Lower lobe of right lung (tissue), 2 donors: ENCODE measurements around the gene YTHDF1. TPM values are rescaled to one million over a fixed set of nuclear protein-coding genes. Genes with fewer than 3 reads are reported as not detected.

Source experiments
- ATAC-seq, 2 donors: fragments of 200-7000 bp; cut with Tn5 transposase; one replicate each; pipeline ENCODE4 v1.9.1; 2020 to 2022; ENCODE audit warnings: mild to moderate bottlenecking in 2 of 2, moderate library complexity in 2 of 2
- DNase-seq: peaks from one replicate; pipeline ENCODE4 v3.0.0-alpha.2; 2020
- H3K27ac ChIP-seq: fragments of 200-600 bp; one replicate; pipeline ENCODE4 v1.8.0; 2022
- H3K27me3 ChIP-seq: fragments of 200-600 bp; one replicate; pipeline ENCODE4 v1.8.0; 2022; ENCODE audit warnings: low read depth
- H3K36me3 ChIP-seq: fragments of 200-600 bp; one replicate; pipeline ENCODE4 v1.8.0; 2022; ENCODE audit warnings: mild to moderate bottlenecking
- H3K4me1 ChIP-seq: fragments of 200-600 bp; one replicate; pipeline ENCODE4 v1.8.0; 2022
- H3K4me3 ChIP-seq: fragments of 200-600 bp; one replicate; pipeline ENCODE4 v1.8.0; 2022; ENCODE audit warnings: mild to moderate bottlenecking
- H3K9me3 ChIP-seq: fragments of 200-600 bp; one replicate; pipeline ENCODE4 v1.8.0; 2022
- intact Hi-C: fragments of 100-400 bp; cut with DNase I; formaldehyde crosslinking; loops from one replicate; pipeline ENCODE4 v1.11.0; 2022
- total RNA-seq: library from RNA; stranded (reverse); fragmentation: NEBNext Ultra II Directional; extraction: Animal tissue kit (Norgen Biotek cat#: 25700); gene quantifications from one replicate; pipeline ENCODE4 v1.2.1, GENCODE V29; 2021
- TF ChIP-seq, protein P1 (sequence below): fragments of 200-600 bp; IDR thresholded peaks from one replicate; pipeline ENCODE4 v1.8.0; 2022; ENCODE audit warnings: antibody characterized with exemption, mild to moderate bottlenecking
- donor health status: DM: no; HTN: yes; CAD: no; lungs with severe emphysema.

The YTHDF1 gene
- total RNA-seq, 1 donor from 2014 or later: 33.4 TPM

DNA sequence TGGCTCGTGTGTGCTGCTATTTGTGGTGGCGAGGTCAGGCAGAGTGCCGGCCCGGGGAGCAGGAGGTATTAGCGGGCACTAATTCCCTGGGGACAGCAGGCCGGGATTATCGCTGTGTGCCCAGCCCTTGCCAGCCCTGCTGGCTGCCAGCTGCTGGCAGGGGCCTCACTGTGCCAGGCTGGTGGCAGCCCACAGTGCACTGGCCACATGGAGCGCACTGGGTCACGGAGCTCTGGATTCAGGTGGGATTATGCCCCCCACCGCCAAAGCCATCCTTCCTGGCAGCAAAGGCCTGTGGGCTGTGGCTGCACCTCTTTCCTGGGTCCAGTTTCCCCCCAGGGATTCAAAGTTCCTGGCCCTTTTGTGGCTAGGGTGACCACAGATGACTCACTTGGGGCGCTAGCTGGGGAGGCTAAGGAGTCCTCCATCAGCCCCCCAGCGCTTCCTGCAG is 59.7 kb downstream of the YTHDF1 start:
- no peaks in the 10 kb centered on the region for H3K4me1 ChIP-seq
- no peaks in the 10 kb centered on the region for H3K9me3 ChIP-seq
- peaks cover 62% of the 10 kb centered on the region for H3K27me3 ChIP-seq
- ATAC-seq (no peak), DNase-seq (no peak)
- H3K36me3 ChIP-seq: no peaks in the 10 kb centered on the region
- H3K4me3 ChIP-seq: no peak overlapping the region
- no peak overlapping the region for H3K27ac ChIP-seq
- TF ChIP-seq, protein P1, sequence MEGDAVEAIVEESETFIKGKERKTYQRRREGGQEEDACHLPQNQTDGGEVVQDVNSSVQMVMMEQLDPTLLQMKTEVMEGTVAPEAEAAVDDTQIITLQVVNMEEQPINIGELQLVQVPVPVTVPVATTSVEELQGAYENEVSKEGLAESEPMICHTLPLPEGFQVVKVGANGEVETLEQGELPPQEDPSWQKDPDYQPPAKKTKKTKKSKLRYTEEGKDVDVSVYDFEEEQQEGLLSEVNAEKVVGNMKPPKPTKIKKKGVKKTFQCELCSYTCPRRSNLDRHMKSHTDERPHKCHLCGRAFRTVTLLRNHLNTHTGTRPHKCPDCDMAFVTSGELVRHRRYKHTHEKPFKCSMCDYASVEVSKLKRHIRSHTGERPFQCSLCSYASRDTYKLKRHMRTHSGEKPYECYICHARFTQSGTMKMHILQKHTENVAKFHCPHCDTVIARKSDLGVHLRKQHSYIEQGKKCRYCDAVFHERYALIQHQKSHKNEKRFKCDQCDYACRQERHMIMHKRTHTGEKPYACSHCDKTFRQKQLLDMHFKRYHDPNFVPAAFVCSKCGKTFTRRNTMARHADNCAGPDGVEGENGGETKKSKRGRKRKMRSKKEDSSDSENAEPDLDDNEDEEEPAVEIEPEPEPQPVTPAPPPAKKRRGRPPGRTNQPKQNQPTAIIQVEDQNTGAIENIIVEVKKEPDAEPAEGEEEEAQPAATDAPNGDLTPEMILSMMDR: no peak
- intact Hi-C loops: no loop called here

DNA sequence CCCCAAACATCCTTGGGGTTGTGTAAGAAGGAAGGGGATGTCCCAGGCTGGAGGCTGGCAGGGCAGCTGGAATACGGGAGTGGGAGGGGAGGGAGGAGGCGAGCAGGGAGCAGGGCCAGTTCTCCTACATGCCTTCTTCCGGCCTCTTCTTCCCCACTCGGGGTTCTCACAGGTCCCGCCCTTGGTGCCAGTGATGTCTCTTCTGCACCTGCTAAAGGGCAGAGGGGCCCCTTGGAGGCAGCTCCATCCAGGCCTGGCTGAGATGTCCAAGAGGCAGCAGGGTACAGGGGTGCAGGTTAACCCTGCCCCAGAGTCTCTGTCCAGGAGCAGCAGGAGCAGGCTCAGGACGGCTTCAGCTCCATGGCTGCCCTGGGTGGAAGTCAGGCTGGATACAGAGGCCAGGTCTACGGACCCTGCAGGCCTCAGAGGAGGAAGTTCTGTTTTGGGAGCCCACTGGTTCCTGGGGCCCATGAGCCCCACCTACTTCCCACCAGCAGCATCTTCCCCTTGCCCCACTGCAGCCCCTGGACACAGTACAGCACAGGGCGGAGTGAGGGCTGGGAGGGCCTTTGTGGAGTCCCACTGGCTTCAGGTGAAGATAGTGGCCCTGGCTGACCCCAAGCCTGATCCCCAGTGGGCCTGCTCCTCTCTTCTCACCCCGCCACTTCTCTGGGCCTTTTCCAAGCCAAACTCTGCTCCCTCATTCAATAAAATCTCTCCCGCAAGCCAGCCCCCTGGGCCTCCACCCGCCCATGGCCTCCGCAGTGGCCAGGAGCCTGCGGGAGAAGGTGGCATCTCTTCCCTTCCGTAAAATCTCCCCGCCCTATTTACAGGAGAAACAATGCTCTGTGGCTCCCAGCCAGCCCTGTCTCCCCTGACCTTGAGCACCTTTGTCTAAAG is 60.4 kb downstream of the YTHDF1 start:
- intact Hi-C loops: no loop called here

DNA sequence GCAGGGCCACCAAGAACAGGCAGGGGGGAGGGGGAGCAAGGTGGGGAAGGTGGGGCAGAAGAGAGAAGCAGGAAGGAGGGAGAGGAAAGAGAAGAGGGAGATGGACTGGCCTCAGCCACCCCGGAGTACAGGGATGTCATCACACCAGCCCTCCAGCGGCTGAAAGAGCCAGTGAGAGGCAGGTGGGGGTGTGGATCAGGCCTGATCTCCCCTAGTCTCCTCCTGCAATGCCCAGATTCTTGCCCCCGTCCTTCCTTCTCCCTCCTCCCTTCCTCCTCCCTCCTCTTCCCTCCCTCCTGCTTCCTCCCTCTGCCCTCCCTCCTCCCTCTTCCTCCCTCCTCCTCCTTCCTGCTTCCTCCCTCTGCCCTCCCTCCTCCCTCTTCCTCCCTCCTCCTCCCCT is 61.5 kb downstream of the YTHDF1 start:
- Histone ChIP-seq H3K9me3 (no peaks in the 10 kb centered on the region), H3K27me3 (peaks cover 64% of the 10 kb centered on the region), H3K4me1 (no peaks in the 10 kb centered on the region), H3K4me3 (no peak overlapping the region), H3K27ac (no peak overlapping the region), H3K36me3 (no peaks in the 10 kb centered on the region)
- TF ChIP-seq, protein P1: no peak
- DNase-seq: no peak
- intact Hi-C loops: no loop called here
- no peak for ATAC-seq

More for the DNA sequence above, 60.4 kb downstream of the YTHDF1 start:
- H3K4me1 ChIP-seq: no peaks in the 10 kb centered on the region
- DNase-seq (no peak), ATAC-seq (no peak)
- H3K36me3 ChIP-seq: no peaks in the 10 kb centered on the region
- no peak overlapping the region for H3K27ac ChIP-seq
- TF ChIP-seq, protein P1: no peak
- no peak overlapping the region for H3K4me3 ChIP-seq
- H3K9me3 ChIP-seq: no peaks in the 10 kb centered on the region
- H3K27me3 ChIP-seq: peaks cover 62% of the 10 kb centered on the region

DNA sequence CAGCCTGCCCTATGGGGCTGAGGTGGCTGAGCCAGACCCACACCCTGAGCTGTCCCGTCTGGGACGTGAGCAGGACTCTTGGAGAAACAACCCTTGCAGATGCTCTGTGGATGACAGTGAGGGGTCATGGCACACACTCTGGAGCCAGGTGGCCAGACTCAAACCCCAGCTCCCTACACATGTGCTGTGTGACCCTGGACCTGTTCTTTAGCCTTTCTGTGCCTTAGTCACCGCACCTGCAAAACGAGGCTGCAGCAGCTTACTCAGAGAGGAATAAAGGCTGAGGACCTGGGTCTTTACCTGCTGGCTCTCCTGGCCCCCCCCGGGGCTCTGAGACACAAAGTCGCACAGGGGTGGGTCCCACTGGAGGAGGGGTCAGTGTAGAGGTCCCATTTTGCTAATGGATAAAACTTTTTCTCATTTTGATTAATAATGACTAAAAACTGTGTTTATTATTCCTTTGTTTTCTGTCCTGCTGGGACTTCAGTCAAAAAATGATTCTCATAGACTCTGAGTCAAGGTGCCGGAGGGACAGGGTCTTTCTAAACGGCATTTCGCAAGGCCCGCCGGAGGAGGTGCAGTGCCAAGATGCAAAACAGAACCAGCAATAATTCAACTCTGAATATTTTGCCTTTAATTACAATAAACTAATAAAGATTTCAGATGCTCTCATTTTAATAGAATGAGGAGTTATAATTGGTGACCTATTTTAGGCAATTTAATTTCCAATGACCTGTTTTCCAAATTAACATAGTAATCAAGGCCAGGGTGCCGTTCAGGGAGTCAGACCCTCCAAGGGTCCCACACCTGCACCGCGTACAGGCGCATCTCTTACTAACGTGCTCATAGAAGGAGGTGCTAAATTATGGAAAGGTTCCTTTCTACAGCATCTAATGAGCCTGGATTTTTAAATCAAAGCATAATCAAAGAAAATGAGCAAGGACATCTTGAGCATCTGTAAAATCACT is 62.4 kb downstream of the YTHDF1 start:
- Histone ChIP-seq H3K4me1 (no peaks in the 10 kb centered on the region), H3K27me3 (peaks cover 73% of the 10 kb centered on the region), H3K9me3 (no peaks in the 10 kb centered on the region), H3K36me3 (no peaks in the 10 kb centered on the region), H3K27ac (no peak overlapping the region), H3K4me3 (no peak overlapping the region)
- DNase-seq (no peak), ATAC-seq (no peak)
- TF ChIP-seq, protein P1: no peak
- intact Hi-C loops: no loop called here
